ENCODE data around the gene ZNF668. TPM values are rescaled to one million over a fixed set of nuclear protein-coding genes. Genes with fewer than 3 reads are reported as not detected.
"Not testable (repeated sequence)": the region's sequence is repeated elsewhere in the genome, so short reads cannot be mapped to it uniquely, and the experiment has no call there.

The ZNF668 gene
- total RNA-seq, 2 donors from 2014 or later = 12.1 to 14.6 TPM

DNA sequence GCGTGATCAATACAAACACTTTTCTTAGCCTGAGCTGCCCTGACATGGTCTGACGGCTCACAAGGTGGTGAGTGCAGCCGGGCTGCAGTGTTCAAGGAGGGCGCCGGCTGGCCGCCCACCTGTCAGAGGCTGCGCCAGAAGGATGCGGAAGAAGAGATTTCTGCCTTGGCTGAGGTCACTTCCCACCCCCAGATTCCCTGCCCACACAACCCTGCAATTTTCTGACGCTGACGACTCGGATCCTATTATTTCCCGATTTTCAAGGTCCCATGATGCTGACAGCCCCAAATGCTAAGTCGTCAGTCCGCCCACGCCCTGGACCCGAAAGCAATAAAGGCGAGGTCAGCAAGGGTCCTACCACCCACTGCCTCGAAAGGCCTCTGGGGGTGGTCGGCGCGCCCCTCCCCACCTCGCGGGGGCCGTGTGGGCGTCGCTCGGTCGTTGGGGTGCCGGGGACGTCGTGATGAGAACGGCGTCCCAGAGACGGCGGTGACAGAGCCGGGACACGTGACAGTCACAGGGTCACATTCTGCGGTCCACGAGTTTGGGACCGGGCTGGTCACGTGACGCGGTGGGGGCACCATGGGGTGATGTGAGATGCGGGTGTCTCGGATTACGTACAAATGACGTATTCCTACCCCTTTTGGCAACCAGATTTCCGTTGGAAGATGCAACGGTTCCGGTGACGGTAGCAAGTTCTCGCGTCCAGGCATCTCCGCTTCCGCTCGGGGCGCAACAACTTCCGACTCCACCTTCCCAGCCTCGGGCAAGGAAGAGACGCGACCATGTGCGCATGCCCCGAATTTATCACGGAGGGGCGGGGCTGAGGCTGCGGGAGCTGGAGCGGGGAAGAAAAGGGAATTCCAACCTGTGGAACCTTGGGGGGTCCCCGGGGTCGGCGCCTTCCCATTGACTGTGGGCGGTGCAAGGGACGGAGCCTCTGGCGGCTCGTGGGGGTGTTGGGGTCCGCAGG, 41.0 kb downstream of the ZNF668 start, which contains the start of gene STX4:
TSS of gene STX4 (plus strand) at position 823 of the 973 bp plus-strand sequence. CDS start 248 bp downstream, outside the sequence.
- peak; percentile 100 for DNase-seq (ENCODE audit: low spot score)
- intact Hi-C loops (cut with DNase I) = loop anchor here in 1 of 2 donors (5.0 kb wide), 1 partner anchor 36 kb away; no protein-coding TSS in a partner anchor

DNA sequence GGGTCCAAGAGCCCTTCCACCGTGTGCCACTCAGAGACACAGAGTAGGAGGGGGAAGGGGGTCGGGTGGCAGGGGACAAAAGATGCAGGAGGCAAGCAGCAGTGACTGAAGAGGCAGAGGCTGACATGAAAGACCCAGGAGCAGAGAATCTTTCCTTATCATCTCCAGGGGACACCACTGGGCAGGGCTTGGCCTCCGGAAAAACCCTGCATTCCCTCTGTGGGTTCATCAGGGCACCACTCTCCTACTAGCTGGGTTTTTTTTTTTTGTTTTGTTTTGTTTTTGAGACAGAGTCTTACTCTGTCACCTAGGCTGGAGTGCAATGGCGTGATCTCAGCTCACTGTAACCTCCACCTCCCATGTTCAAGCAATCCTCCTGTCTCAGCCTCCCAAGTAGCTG, 42.8 kb downstream of the ZNF668 start:
- no peak for DNase-seq (ENCODE audit: low spot score)
- intact Hi-C loops (cut with DNase I) = loop anchor here in 1 of 2 donors (5.0 kb wide), 1 partner anchor 34 kb away; no protein-coding TSS in a partner anchor

DNA sequence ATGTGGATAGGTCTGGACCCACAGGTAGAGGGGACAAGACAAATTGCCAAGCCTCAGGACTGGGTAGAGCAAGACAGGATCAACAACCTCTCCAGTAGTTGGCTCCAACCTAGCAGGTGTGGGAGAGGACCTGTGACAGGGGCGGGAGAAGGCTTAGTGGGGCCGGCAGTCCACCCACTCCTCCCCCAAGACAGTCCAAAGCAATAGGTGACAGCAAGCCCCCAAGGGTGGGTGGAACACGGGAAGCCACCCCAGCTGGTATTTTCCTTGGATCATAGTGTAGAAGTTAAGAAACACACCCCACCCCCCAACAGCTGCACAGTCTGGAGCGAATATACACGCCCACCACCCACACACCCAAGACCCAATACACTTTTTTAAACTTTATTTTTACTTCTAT, 44.8 kb downstream of the ZNF668 start:
- DNase-seq (ENCODE audit: low spot score) = no peak

DNA sequence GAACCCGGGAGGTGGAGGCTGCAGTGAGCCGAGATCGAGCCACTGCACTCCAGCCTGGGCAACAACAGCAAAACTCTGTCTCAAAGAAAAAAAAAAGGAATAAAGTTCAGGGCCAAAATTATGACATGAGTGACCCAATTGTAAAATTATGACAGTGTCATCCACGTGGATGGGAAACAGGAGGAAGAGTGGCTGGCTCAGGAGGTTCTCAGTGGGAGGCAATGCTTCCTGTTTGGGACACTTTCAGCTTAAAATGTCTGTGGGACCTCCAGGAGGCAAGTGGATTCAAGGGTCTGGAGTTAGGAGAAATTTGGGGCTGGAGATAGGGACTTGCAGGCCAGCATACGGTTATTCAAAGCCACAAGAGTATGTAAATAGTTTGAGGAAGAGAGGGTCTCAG, 48.7 kb downstream of the ZNF668 start:
- intact Hi-C loops (cut with DNase I) = no loop called here
- DNase-seq (ENCODE audit: low spot score) = no peak

More for the DNA sequence above, 44.8 kb downstream of the ZNF668 start:
- intact Hi-C loops (cut with DNase I) = no loop called here

DNA sequence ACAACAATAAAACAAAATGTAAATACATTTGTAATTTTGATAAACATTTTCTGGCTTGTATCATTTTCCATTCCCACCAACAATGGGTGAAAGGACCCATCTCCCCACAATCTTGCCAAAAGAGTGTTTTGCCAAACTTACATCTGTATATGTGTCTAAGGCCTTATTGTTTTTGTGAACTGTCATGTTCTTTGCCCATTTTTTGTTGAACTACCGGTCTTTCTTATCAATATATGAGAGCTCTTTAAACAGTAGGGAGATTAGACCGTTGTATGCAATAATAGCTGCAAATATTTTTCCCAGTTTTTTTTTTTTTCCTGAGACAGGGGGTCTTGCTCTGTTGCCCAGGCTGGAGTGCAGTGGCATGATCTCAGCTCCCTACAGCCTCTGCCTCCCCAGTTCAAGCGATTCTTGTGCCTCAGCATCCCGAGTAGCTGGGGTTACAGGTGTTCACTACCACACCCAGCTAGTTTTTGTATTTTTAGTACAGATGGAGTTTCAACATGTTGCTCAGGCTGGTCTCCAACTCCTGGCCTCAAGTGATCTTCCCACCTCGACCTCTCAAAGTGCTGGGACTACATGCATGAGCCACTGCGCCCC, 50.3 kb downstream of the ZNF668 start:
- intact Hi-C loops (cut with DNase I) = no loop called here

DNA sequence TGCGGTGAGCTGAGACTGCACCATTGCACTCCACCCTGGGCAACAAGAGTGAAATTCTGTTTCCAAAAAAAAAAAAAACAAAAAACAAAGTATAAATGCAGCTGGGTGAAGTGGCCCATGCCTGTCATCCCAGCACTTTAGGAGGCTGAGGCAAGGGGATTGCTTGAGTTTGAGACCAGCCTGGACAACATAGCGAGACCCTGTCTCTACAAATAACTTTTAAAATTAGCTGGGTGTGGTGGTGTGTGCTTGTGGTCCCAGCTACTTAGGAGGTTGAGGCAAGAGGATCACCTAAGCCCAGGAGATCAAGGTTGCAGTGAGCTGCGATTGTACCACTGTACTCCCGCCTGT, 50.8 kb downstream of the ZNF668 start:
- intact Hi-C loops (cut with DNase I) = no loop called here
- DNase-seq (ENCODE audit: low spot score) = no peak

More for the DNA sequence above, 50.3 kb downstream of the ZNF668 start:
- no peak for DNase-seq (ENCODE audit: low spot score)

DNA sequence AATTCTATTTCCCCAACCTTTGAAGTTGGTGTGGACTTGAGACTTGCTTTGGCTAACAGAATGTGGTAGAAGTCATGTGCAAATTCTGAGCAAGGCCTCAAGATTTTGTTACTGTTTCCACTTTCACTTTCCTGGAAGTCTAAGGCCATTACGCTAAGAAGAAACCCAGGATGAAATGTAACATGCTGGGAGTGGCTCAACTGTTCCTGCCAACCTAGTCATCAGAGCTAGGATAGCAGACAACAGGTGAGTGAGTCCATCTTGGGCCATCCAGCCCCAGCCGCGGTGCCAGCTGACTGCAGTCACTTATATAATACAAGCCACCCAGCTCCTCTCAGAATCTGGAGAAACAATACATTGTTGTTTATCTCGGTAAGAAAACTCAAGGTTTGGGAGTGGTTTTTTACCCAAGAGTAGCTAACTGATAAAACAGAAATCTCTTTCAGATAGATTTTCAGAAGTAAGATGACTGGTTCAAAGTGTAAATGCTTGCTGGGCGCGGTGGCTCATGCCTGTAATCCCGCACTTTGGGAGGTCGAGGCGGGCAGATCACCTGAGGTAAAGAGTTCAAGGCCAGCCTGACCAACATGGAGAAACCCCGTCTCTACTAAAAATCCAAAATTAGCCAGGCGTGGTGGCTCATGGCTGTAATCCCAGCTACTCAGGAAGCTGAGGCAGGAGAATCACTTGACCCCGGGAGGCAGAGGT, 51.3 kb downstream of the ZNF668 start:
- no peak for DNase-seq (ENCODE audit: low spot score)
- intact Hi-C loops (cut with DNase I) = no loop called here

DNA sequence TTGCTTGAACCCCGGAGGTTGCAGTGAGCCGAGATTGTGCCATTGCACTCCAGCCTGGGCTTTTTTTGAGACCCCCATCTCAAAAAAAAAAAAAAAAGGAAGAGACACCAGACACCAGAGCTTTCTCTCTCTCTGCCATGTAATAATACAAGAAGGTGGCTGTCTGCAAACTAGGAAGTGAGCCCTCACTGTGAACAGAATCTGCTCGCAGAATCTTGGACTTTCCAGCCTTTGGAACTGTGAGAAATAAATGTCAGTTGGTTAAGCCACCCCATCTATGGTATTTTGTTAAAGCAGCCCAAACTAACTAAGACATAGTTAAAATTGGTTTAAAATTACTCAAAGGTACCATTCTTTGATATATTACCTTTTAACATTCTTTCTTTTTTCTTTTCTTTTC, 53.5 kb downstream of the ZNF668 start:
- intact Hi-C loops (cut with DNase I) = no loop called here

DNA sequence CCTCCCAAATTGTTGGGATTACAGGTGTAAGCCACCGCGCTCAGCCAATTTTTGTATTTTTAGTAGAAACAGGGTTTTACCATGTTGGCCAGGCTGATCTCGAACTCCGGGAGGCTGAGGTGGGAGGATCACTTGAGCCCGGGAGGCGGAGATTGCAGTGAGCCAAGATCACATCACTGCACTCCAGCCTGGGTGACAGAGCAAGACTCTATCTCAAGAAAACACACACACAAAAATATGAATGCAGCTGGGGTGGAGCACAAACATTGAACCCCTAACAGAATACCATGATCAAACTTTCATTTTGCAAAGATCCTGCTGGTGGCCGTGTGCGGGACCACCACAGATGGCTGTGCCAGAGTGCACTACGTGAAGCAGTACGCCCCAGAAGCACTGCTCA, 56.3 kb downstream of the ZNF668 start:
- intact Hi-C loops (cut with DNase I); DNase-seq (ENCODE audit: low spot score): not testable (repeated sequence)

More for the DNA sequence above, 53.5 kb downstream of the ZNF668 start:
- no peak for DNase-seq (ENCODE audit: low spot score)

DNA sequence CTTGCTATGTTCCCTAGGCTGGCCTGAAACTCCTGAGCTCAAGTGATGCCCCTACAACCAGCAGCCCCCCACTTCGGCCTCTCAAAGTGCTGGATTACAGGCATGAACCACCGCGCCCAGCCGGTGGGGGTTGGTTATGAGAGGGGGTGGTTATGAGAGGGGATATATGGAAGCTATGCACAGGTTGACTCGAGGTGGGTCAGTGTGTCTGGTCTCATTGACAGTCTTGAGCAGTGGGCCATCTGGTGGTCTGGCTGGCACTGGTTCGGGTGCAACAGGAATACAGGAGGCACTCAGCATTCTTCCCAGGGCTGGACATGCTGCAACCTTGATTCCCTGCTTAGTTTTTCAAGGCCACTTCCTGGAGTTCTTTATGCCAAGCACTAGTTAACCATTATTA, 58.0 kb downstream of the ZNF668 start:
- intact Hi-C loops (cut with DNase I) = no loop called here
- no peak for DNase-seq (ENCODE audit: low spot score)

DNA sequence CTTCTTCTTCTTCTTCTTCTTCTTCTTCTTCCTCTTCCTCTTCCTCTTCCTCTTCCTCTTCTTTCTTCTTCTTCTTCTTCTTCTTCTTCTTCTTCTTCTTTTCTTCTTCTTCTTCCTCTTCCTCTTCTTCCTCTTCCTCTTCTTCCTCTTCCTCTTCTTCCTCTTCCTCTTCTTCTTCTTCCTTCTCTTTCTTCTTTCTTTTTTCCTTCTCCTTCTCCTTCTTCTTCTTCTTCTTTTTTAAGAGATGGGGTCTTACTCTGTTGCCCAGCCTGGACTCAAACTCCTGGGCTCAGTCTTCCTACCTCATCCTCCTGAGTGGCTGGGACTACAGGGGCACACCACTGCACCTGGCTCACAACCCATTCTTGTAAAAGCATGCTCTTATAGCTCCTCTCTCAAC, 60.7 kb downstream of the ZNF668 start:
- DNase-seq (ENCODE audit: low spot score); intact Hi-C loops (cut with DNase I): not testable (repeated sequence)

DNA sequence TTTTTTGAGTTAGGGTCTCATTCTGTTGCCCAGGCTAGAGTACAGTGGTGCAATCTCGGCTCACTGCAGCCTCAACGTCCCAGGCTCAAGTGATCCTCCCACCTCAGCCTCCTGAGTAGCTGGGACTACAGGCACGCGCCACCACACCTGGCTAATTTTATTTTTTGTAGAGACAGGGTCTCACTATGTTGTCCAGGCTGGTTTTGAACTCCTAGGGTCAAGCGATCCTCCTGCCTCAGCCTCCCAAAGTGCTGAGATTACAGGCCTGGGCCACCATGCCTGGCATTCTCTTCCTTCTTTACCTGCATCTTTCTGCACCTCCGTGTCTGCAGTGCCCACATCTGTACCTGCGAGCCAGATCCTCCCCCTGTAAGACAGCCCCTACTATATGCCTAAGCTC, 62.2 kb downstream of the ZNF668 start:
- DNase-seq (ENCODE audit: low spot score); intact Hi-C loops (cut with DNase I): not testable (repeated sequence)

Other genes with a start within 250 kb of the ZNF668 start
- 10 to 100 TPM; 33.6 to 36.3 TPM for gene BCL7C, start 180.2 kb downstream of the ZNF668 start, total RNA-seq
- 1 to 10 TPM; 5.0 to 5.2 TPM for gene CTF1, start 177.6 kb downstream of the ZNF668 start, total RNA-seq
- 10 to 100 TPM; 13.7 to 14.5 TPM for gene FBXL19, start 150.7 kb downstream of the ZNF668 start, total RNA-seq
- gene ORAI3, start 125.2 kb downstream of the ZNF668 start, total RNA-seq = 10 to 100 TPM; 11.0 to 17.5 TPM
- 10 to 100 TPM; 11.8 to 17.7 TPM for gene SETD1A, start 116.5 kb downstream of the ZNF668 start, total RNA-seq
- 10 to 100 TPM; 38.5 to 39.2 TPM for gene HSD3B7, start 89.0 kb downstream of the ZNF668 start, total RNA-seq
- gene STX1B, start 63.6 kb downstream of the ZNF668 start, total RNA-seq = 1 to 10 TPM in 1 of 2 donors, under 1 TPM in 1; 0.95 to 1.1 TPM
- gene STX4, start 40.7 kb downstream of the ZNF668 start, total RNA-seq = 10 to 100 TPM; 54.4 to 75.4 TPM
- gene ZNF646, start 182 bp upstream of the ZNF668 start, total RNA-seq = 10 to 100 TPM; 10.1 to 11.7 TPM
- gene PRSS53, start 14.7 kb upstream of the ZNF668 start, total RNA-seq = 1 to 10 TPM; 1.5 to 3.5 TPM
- gene VKORC1, start 20.6 kb upstream of the ZNF668 start, total RNA-seq = 100 to 1,000 TPM in 1 of 2 donors, 10 to 100 TPM in 1; 77.8 to 113 TPM
- 10 to 100 TPM; 29.8 to 30.6 TPM for gene BCKDK, start 34.1 kb upstream of the ZNF668 start, total RNA-seq
- gene KAT8, start 43.4 kb upstream of the ZNF668 start, total RNA-seq = 10 to 100 TPM; 49.9 to 51.3 TPM
- under 1 TPM in 1 of 2 donors, not detected in 1; 0.23 TPM for gene PRSS8, start 61.5 kb upstream of the ZNF668 start, total RNA-seq
- gene PRSS36, start 75.8 kb upstream of the ZNF668 start, total RNA-seq = 1 to 10 TPM; 2.9 to 5.2 TPM
- 100 to 1,000 TPM; 168 to 208 TPM for gene FUS, start 105.9 kb upstream of the ZNF668 start, total RNA-seq
- gene PYCARD, start 128.5 kb upstream of the ZNF668 start, total RNA-seq = 10 to 100 TPM; 13.0 to 23.9 TPM
- under 1 TPM; 0.05 to 0.10 TPM for gene TRIM72, start 139.9 kb upstream of the ZNF668 start, total RNA-seq
- not detected for gene PYDC1, start 142.9 kb upstream of the ZNF668 start, total RNA-seq
- gene ITGAM, start 185.7 kb upstream of the ZNF668 start, total RNA-seq = 10 to 100 TPM; 12.3 to 35.7 TPM